GM18951 (cell line): ENCODE measurements around the gene GNAL.
"Not testable (repeated sequence)": the region's sequence is repeated elsewhere in the genome, so short reads cannot be mapped to it uniquely, and the experiment has no call there.

Source experiments
- POLR2A ChIP-seq: IDR thresholded peaks from 4 replicates; pipeline ENCODE4 v1.6.1; 2011; ENCODE audit warnings: mild to moderate bottlenecking; ENCODE audit not compliant: insufficient read length, insufficient read depth; ENCODE audit errors: extremely low read depth
- in situ Hi-C: fragments of 300-500 bp; cut with MboI; formaldehyde crosslinking; loops from one replicate; pipeline ENCODE4 v1.12.0; 2022; ENCODE audit warnings: low sequenced_read_pairs, mixed read lengths, inconsistent platforms; ENCODE audit not compliant: unreplicated experiment

The GNAL gene

GRCh38 chr18:11891737-11892136 lies 202.7 kb downstream of the GNAL start:
- no peak for TF ChIP-seq POLR2A

DNA sequence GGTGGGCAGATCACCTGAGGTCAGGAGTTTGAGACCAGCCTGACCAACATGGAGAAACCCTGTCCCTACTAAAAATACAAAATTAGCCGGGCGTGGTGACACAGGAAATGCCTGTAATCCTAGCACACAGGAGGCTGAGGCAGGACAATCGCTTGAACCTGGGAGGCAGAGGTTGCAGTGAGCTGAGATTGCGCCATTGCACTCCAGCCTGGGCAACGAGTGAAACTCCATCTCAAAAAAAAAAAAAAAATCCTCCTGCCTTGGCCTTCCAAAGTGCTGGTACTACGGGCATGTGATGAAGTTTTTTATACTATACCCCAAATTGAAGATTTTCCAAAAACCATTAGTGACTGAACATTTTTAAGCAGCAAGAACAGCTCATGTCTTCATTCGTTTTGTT lies 203.4 kb downstream of the GNAL start:
- in situ Hi-C loops = not testable (repeated sequence)

More at GRCh38 chr18:11891737-11892136, 202.7 kb downstream of the GNAL start:
- in situ Hi-C loops = no loop called here

DNA sequence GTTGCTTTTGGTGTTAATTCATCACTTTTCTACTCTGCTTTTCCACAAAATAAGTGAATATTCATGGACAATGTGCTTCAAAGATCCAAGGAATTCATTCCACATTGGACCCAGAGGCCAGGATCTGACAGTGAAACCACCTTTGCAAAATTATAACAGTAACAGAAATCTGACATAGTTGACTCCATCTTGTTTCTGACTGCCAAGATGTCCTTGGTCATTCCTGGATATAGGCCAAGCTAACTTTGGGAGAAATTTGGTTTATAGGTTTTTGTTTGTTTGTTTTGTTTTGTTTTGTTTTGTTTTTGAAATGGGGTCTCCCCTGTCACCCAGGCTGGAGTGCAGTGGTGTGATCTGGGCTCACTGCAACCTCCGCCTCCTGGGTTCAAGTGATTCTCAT lies 208.7 kb downstream of the GNAL start:
- in situ Hi-C loops = no loop called here
- no peak for TF ChIP-seq POLR2A

GRCh38 chr18:11899063-11899462 lies 210.0 kb downstream of the GNAL start:
- TF ChIP-seq POLR2A = no peak
- in situ Hi-C loops = no loop called here

DNA sequence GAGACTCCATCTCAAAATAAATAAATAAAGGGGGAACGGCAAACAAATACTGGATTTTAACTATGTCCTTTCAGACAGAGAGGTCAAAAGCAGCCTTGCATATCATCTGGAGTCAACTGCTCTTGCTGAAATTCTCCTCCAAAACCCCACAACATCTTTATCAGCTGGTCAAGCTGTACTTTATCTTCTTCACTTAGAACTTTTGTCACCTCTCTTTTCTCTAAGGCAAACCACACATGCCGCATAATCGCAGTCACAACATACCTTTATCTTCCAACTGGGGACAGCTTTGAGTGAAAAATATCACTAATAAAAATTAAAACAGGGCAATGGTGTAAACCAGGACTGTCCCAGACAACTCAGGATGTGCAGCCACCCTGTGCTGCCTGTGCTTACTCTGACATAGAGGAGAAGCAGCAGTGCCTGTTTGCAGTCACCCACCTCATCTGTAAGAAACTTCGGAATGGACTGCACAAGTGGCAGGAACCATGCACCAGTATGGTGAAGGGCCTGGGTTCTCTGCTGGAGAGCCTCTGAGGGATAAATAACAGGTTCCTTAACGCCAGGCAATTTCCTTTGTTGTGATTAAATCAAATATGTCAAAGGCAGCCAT lies 212.9 kb downstream of the GNAL start:
- in situ Hi-C loops = no loop called here
- no peak for TF ChIP-seq POLR2A

- in situ Hi-C loops = no loop called here
- TF ChIP-seq POLR2A = no peak
These were observed 213.6 kb downstream of the GNAL start for GRCh38 chr18:11902522-11903292.

DNA sequence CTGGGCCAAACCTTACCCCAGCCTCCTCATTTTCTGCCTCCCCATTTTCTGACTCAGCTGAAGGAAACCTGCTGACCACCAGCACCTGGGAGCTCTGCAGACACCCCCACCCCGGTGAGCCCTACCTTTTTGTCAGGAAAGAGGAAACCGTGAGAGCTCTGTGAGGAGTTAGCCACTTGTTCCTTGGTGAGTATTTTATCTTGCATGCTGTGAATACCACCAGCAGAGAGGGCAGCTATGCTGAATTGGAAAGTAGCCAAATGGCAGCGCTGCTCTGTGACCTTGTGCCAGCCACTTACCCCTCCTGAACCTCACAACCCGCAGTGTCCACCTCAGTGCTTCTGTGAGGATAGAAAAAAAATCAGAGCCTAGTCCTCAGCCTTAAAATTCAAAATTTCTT lies 216.5 kb downstream of the GNAL start:
- in situ Hi-C loops = no loop called here
- no peak for TF ChIP-seq POLR2A

GRCh38 chr18:11906176-11906575 lies 217.1 kb downstream of the GNAL start:
- no peak for TF ChIP-seq POLR2A
- in situ Hi-C loops = no loop called here

DNA sequence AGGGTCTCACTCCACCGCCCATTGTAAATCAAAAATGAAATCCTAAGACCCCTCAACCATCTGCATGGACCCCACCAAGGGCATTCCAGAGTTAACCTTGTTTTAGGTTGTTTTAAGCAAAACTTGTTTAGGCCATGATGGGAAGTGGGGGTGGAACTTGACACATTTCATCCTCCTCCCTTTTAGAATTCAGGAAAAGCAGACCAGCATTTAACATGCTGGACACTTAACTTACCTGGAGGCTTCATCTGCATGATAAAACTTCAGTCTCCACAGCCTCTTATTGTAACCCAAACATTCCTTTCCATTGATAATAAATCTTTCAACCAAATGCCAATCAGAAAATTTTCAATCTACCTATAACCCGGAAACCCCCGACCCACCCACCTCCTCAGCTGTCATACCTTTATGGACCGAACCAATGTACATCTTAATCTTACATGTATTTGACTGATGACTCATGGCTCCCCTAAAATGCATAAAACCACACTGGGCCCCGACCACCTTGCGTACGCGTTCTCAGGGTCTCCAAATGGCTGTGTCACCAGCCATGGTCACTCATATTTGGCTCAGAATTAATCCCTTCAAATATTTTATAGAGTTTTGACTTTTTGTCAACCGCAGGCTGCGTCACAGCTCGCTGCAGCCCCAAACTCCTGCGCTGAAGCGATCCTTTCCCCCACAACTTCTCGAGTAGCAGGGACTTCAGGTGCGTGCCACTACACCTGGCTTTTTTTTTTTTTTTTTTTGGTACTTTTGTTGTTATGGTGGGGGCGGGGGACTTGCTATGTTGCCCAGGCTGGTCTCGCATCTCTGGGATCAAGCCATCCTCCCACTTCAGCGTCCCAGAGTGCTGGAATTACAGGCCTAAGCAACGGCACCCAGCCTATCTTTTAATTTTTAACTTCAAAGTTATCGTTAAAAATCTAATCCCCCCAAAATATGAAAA lies 218.1 kb downstream of the GNAL start:
- in situ Hi-C loops = no loop called here
- no peak for TF ChIP-seq POLR2A

- peak; percentile 89 for TF ChIP-seq POLR2A
- in situ Hi-C loops = no loop called here
These were observed 219.4 kb downstream of the GNAL start, which contains the start of gene MPPE1 for GRCh38 chr18:11908182-11909060. Gene MPPE1 (minus strand): TSS chr18:11908317. CDS start chr18:11897264, 11,053 bp downstream.

DNA sequence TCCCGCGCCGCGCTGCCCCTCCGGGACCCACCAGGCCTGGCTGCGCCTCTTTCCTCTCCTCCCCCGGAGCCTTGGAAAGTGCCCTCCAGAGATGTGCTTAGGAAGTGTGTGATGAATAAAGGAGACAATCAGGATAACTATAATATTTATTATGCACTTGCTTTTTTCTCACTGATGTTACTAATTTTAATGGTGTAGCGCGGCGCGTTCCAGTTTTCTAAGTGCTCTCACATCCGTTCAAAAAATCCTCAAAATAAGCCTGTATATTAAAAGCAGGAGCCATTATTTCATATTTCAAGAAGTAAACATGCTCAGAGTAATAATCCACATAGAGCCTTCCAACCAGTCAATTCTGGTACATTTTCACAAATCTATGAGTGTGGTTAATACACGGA lies 220.0 kb downstream of the GNAL start:
- in situ Hi-C loops = no loop called here

DNA sequence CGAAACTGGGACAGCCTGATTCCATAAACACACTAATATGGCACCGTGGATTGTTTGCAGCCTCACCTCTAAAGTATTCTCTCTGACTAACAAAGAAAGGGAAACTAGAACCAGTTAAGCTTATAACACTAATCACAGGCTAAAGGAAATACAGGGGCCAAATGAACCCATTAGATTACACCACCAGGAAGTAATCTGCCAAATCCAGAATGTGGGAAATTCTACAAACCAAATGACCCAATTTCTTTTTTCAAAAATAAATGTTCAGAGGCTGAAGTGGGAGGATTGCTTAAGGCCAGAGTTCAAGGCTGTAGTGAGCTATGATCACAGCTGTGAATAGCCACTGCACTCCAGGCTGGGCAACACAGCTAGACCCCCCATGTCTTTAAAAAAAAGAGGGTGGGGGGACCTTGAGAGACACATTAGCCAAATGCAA lies 220.5 kb downstream of the GNAL start:
- in situ Hi-C loops = no loop called here
- no peak for TF ChIP-seq POLR2A

More for the DNA sequence above, 220.0 kb downstream of the GNAL start:
- no peak for TF ChIP-seq POLR2A

DNA sequence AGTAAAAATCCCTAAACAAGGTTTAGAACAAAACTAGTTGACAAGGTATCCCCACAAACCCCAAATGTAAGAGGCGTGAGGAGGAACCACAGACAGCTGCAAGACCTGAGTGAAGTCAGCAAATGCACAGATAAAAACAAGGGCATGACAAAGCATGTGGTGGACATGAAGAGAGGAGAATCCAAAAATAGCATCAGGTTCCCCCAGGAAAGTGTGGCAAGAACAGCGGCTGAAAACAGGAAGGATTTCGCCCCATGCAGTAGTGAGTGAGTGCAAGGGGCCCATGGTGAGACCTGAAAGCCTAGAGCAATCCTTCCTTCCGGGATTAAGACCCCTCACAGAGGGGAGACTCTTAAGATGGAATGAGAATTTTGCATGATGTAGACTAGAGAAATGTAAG lies 227.8 kb downstream of the GNAL start:
- in situ Hi-C loops = not testable (repeated sequence)

DNA sequence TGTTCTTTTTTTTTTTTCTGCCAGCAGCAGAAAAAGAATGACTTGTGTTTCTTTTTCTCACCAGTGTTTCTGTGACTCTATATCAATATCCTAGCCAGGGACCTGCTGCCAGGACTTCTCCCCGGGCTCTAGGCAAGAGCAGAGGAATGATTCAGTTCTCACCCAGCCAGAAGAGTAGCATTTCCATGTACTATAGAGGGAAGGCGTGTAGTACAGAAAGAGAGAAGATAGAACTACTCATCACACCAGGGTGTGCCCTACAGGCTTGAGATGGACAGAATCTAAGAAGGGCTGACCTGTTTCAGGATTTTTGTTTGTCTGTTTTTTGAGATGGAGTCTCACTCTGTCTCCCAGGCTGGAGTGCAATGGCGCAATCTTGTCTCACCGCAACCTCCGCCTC lies 230.5 kb downstream of the GNAL start:
- in situ Hi-C loops = not testable (repeated sequence)
